HepG2 (cell line): ENCODE measurements around the gene PCBD2. TPM values are rescaled to one million over a fixed set of nuclear protein-coding genes. Genes with fewer than 3 reads are reported as not detected.

Experiments
- ASH2L ChIP-seq: fragments of 300-600, 200-600 bp; sonication (generic); IDR thresholded peaks from 2 replicates; pipeline ENCODE4 v1.7.0; 2017; ENCODE audit warnings: low read depth, mild to moderate bottlenecking, moderate library complexity, mixed read lengths, low read length; ENCODE audit not compliant: insufficient read length
- CBFB ChIP-seq: sonication (generic); formaldehyde crosslinking; IDR thresholded peaks from 2 replicates; pipeline ENCODE4 v1.4.0; 2020; ENCODE audit warnings: missing genetic modification reagents
- DMAP1 ChIP-seq: IDR thresholded peaks from 2 replicates; pipeline ENCODE4 v1.6.1; 2016
- FOXJ3 ChIP-seq: sonication (generic); formaldehyde crosslinking; IDR thresholded peaks from 2 replicates; pipeline ENCODE4 v1.4.0; 2020; ENCODE audit warnings: missing genetic modification reagents, mild to moderate bottlenecking, borderline replicate concordance
- GPBP1L1 ChIP-seq: sonication (generic); formaldehyde crosslinking; IDR thresholded peaks from 2 replicates; pipeline ENCODE4 v1.5.0; 2020; ENCODE audit warnings: mild to moderate bottlenecking, missing genetic modification reagents
- HMG20B ChIP-seq: conservative IDR thresholded peaks from 2 replicates; pipeline ENCODE4 v1.6.1; 2016; ENCODE audit warnings: missing genetic modification reagents, missing compliant biosample characterization
- JDP2 ChIP-seq: sonication (generic); formaldehyde crosslinking; IDR thresholded peaks from 2 replicates; pipeline ENCODE4 v1.8.1; 2022; ENCODE audit warnings: missing genetic modification reagents, borderline replicate concordance
- LCORL ChIP-seq, 2 experiments: fragments of 450-650 bp in 1 of 2; sonication (generic) in 1 of 2; formaldehyde crosslinking in 1 of 2; IDR thresholded peaks; 2 replicates each; pipeline versions ENCODE4 v1.5.0 to v1.6.1; 2017 to 2020; ENCODE audit warnings: antibody characterized with exemption in 1 of 2, missing genetic modification reagents in 1 of 2
- MBD4 ChIP-seq: IDR thresholded peaks from 2 replicates; pipeline ENCODE4 v1.6.1; 2012; ENCODE audit warnings: low read length, inconsistent platforms, borderline replicate concordance
- NFAT5 ChIP-seq: sonication (generic); formaldehyde crosslinking; IDR thresholded peaks from 2 replicates; pipeline ENCODE4 v1.4.0; 2020; ENCODE audit warnings: missing genetic modification reagents
- NR2C2 ChIP-seq: sonication (generic); formaldehyde crosslinking; IDR thresholded peaks from 2 replicates; pipeline ENCODE4 v1.4.0; 2020; ENCODE audit warnings: missing genetic modification reagents, mild to moderate bottlenecking, moderate library complexity, borderline replicate concordance
- NR2F6 ChIP-seq, 2 experiments: IDR thresholded peaks; 2 replicates each; pipeline ENCODE4 v1.6.1; 2016; ENCODE audit warnings: antibody characterized with exemption in 1 of 2, mild to moderate bottlenecking in 1 of 2
- RBM39 ChIP-seq: fragments of 200-400 bp; formaldehyde crosslinking; IDR thresholded peaks from one replicate; pipeline ENCODE4 v1.6.1; 2018; ENCODE audit warnings: antibody characterized with exemption, mild to moderate bottlenecking, low read depth, low read length; ENCODE audit not compliant: poor library complexity, severe bottlenecking
- THYN1 ChIP-seq: sonication (generic); formaldehyde crosslinking; IDR thresholded peaks from 2 replicates; pipeline ENCODE4 v1.8.1; 2023; ENCODE audit warnings: low read depth, mild to moderate bottlenecking, moderate library complexity, missing genetic modification reagents, borderline replicate concordance
- TP53 ChIP-seq: sonication (generic); formaldehyde crosslinking; conservative IDR thresholded peaks from 2 replicates; pipeline ENCODE4 v1.4.0; 2020; ENCODE audit warnings: missing genetic modification reagents
- WIZ ChIP-seq: sonication (generic); formaldehyde crosslinking; IDR thresholded peaks from 2 replicates; pipeline ENCODE4 v1.5.1; 2020; ENCODE audit warnings: mild to moderate bottlenecking, missing genetic modification reagents
- ZBTB8A ChIP-seq: sonication (generic); formaldehyde crosslinking; IDR thresholded peaks from 2 replicates; pipeline ENCODE4 v1.4.0; 2020; ENCODE audit warnings: mild to moderate bottlenecking, low read depth, missing genetic modification reagents, borderline replicate concordance
- ZMAT3 ChIP-seq: sonication (generic); formaldehyde crosslinking; conservative IDR thresholded peaks from 2 replicates; pipeline ENCODE4 v1.7.0; 2021; ENCODE audit warnings: missing genetic modification reagents
- ZNF468 ChIP-seq: sonication (generic); formaldehyde crosslinking; IDR thresholded peaks from 2 replicates; pipeline ENCODE4 v1.8.0; 2022; ENCODE audit warnings: mild to moderate bottlenecking, moderate library complexity, missing genetic modification reagents
- ZNF543 ChIP-seq: sonication (generic); formaldehyde crosslinking; IDR thresholded peaks from 2 replicates; pipeline ENCODE4 v1.4.0; 2020; ENCODE audit warnings: mild to moderate bottlenecking, missing genetic modification reagents
- ZNF652 ChIP-seq: IDR thresholded peaks from 2 replicates; pipeline ENCODE4 v1.6.1; 2016; ENCODE audit warnings: low read depth, borderline replicate concordance
- ZNF703 ChIP-seq: sonication (generic); formaldehyde crosslinking; IDR thresholded peaks from 2 replicates; pipeline ENCODE4 v1.5.1; 2020; ENCODE audit warnings: missing genetic modification reagents, mild to moderate bottlenecking, moderate library complexity, borderline replicate concordance
- polyA plus RNA-seq, 8 experiments: library from polyadenylated mRNA; depleted of rRNA in 3 of 8; stranded (reverse) in 7 of 8; unstranded in 1 of 8; fragments of >200 nt; fragmentation: Illumina TruSeq in 4 of 8; extraction: Trizol in 4 of 8; gene quantifications; 2 replicates each; pipeline versions ENCODE4 v1.2.1 to v1.2.3, GENCODE V29; 2011 to 2016; ENCODE audit warnings: low read depth in 4 of 8, missing spikeins in 1 of 8, mixed read lengths in 1 of 8; ENCODE audit not compliant: insufficient read depth in 1 of 8
- total RNA-seq, 5 experiments: library from RNA; depleted of rRNA; stranded (reverse); fragments of >200 nt; fragmentation: Illumina TruSeq; extraction: Trizol; gene quantifications; 2 replicates each; pipeline ENCODE4 v1.2.3, GENCODE V29; 2016; ENCODE audit warnings: low read depth in 1 of 5

PCBD2 gene
- total and polyA plus RNA-seq, 2 of the 13 experiments (the other 11 are each of a cell fraction or from before 2014, with no cell fraction given), result 5.5 to 12.0 TPM

- TF ChIP-seq NFAT5 (CRISPR knock-in tag), result no peak
- TF ChIP-seq TP53 (CRISPR knock-in tag), result no peak
- no peak for TF ChIP-seq ZNF543 (CRISPR knock-in tag)
- TF ChIP-seq HMG20B, result peak; percentile 90
- no peak for TF ChIP-seq WIZ (CRISPR knock-in tag)
- no peak for TF ChIP-seq ZNF703
- TF ChIP-seq RBM39, result no peak
- peak; percentile 96 for TF ChIP-seq NR2C2 (CRISPR knock-in tag)
- TF ChIP-seq ASH2L, result peak; percentile 92
- TF ChIP-seq ZNF468 (CRISPR knock-in tag), result no peak
- 0 out of 2 replicates have a peak, but pooled peaks have one; percentile 47 for TF ChIP-seq DMAP1 (CRISPR knock-in tag)
- peak; percentile 98 for TF ChIP-seq CBFB
- TF ChIP-seq GPBP1L1 (CRISPR knock-in tag), result no peak
- peak; percentile 100 for TF ChIP-seq NR2F6 (IDR thresholded peaks at IDR 0.05)
- peak; percentile 98 for TF ChIP-seq NR2F6 (CRISPR knock-in tag; IDR thresholded peaks at IDR 0.05)
- no peak for TF ChIP-seq JDP2
- TF ChIP-seq ZMAT3 (CRISPR knock-in tag), result no peak
- peak; percentile 39; the same call in 1 of the 2 replicates for TF ChIP-seq LCORL (IDR thresholded peaks at IDR 0.05)
- TF ChIP-seq LCORL (CRISPR knock-in tag; IDR thresholded peaks at IDR 0.05), result no peak
- TF ChIP-seq THYN1 (CRISPR knock-in tag), result no peak
- peak; percentile 53; the same call in 1 of the 2 replicates for TF ChIP-seq FOXJ3 (CRISPR knock-in tag)
- no peak for TF ChIP-seq ZBTB8A (CRISPR knock-in tag)
- TF ChIP-seq MBD4, result peak; percentile 74; the same call in 1 of the 2 replicates
- TF ChIP-seq ZNF652 (CRISPR knock-in tag), result peak; percentile 54
Observed at GRCh38 chr5:134964359-134965270, 59.7 kb downstream of the PCBD2 start (continued).
